ENCODE measurements around the gene SLC2A11.

- TF ChIP-seq CTCF (IDR thresholded peaks at IDR 0.05; ENCODE audit: insufficient read depth, low read length, poor library complexity, severe bottlenecking) (no peak), EZH2phosphoT487 (conservative IDR thresholded peaks at IDR 0.05; ENCODE audit: low read length) (no peak)
Observed at GRCh38 chr22:23896166-23896522, 38.5 kb downstream of the SLC2A11 start.

Measured in SU-DHL-6 (cell line).